Activated CD8-positive, alpha-beta memory T cell treated with anti-CD3 and anti-CD28 coated beads, Interleukin-2, amount 50 U/mL, for 24 hours (primary cell): ENCODE results near the gene NRIP3.
A peak's percentile ranks its signal among the peaks of the same experiment; 100 is the strongest.
"Not testable (repeated sequence)": the region's sequence is repeated elsewhere in the genome, so short reads cannot be mapped to it uniquely, and the experiment has no call there.

ENCODE experiments used
- DNase-seq: peaks from one replicate; pipeline ENCODE4 v3.0.0-alpha.2; 2020; ENCODE audit errors: extremely low read depth

NRIP3 gene

GRCh38 chr11:9016916-9017642 is 13.3 kb upstream of the NRIP3 start:
- DNase-seq = no peak

DNA sequence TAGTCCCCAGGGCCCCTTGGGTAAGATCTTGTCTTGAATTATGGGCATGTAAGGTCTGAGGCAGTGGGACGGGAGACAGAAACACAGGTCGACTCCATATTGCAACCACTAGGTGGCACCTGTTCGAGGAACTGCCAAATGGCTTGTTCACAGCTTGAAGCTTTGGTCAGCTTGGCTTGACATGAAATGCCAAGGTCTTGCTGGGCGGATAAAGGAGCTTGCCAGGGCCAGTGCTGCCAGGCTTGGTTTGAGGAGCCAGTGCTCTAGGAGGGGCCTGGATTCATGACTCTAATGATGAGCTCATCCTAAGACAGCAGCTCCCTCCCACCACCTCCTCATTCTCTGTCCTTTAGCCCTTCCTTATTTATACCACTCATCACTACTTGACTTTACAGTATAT is 11.9 kb upstream of the NRIP3 start:
- DNase-seq = peak; percentile 26

DNA sequence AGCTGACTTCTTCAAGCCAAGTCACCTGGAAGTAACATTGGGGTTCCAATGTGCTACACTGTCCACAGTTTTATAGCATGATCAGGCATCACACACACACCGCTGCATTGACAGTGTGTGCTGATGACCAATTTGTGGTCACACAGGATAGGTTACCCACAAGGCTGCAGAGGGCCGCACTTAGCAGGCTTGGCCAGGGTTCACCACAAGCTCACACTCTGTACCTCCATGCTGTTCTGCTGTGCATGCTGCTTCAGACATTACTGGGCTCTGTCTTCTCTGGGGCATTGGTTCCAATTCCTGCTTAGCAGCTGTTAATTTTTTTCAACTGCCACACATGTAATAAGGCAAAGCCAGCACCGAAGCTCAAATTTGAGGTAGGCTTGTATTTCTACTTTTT is 11.0 kb upstream of the NRIP3 start:
- no peak for DNase-seq

DNA sequence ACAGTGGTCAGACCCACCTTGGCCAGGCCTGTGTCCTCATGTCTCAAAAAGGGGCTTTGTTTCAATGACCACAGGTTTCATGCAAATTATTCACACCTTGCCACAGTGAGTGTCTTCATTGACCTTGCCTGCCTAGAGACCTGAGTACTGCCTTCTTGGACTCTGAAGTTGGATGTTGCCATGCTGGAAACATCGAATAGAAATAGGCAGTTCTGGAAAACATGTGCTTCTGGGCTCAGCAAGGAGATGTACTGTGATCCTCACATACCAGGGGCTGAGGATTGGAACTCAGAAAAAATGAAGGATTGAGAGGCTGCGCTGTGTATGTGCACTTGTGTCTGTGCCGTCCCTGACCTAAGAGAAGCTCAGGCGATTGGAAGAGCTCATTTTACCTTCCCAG is 9.6 kb upstream of the NRIP3 start:
- no peak for DNase-seq

DNA sequence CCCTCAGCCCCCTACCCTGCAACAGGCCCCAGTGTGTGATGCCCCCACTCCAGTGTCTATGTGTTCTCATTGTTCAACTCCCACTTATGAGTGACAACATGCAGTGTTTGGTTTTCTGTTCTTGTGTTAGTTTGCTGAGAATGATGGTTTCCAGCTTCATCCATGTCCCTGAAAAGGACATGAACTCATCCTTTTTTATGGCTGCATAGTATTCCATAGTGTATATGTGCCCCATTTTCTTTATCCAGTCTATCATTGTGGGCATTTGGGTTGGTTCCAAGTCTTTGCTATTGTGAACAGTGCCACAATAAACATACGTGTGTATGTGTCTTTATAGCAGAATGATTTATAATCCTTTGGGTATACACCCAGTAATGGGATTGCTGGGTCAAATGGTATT is 5.7 kb upstream of the NRIP3 start:
- DNase-seq = not testable (repeated sequence)

DNA sequence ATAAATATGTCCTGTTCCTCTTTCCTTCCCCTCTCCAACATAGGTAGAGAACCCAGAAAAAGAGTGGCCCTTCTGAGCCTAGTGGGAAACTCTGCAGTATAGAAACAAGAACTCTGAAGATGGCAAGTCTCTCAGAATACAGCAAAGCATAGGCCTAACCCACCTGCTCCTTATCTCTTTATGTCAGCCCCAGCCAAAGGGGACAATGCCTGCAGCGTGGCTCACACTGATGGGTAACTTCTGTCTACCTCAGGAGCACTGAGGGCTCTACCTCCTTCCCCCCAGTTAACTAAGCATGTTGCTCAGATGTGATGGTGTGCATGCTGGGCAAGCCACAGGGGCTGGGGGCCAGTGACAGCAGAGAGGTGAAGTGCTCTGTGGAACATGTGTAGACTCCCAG is 4.9 kb upstream of the NRIP3 start:
- no peak for DNase-seq

DNA sequence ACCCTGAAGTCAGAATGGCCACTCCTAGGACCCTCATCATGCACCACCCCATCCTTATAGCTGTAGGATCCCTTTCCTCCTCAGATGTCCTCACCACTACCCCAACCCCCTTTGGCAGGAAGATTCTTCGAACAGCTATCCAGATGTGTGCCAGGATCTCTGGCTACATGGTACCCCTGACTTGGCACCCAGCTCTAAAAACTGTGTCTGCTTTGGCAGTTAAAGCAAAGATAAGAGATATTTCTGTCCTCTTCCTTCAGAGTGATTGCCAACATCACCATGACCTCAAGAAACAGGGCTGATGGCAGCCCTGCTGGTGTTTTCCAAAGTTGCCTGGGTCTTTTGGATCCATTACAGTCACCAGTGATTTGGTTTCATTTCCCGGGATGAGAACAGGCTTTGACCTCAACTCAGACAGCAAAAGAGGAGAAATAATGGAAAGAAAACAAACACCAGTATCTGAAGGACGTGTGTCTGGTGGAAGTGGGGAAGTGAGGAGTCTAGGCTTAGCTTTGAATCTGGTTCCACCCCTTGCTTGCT is 4.3 kb upstream of the NRIP3 start:
- DNase-seq = no peak

GRCh38 chr11:9005087-9005486 is 1.3 kb upstream of the NRIP3 start:
- DNase-seq = no peak

DNA sequence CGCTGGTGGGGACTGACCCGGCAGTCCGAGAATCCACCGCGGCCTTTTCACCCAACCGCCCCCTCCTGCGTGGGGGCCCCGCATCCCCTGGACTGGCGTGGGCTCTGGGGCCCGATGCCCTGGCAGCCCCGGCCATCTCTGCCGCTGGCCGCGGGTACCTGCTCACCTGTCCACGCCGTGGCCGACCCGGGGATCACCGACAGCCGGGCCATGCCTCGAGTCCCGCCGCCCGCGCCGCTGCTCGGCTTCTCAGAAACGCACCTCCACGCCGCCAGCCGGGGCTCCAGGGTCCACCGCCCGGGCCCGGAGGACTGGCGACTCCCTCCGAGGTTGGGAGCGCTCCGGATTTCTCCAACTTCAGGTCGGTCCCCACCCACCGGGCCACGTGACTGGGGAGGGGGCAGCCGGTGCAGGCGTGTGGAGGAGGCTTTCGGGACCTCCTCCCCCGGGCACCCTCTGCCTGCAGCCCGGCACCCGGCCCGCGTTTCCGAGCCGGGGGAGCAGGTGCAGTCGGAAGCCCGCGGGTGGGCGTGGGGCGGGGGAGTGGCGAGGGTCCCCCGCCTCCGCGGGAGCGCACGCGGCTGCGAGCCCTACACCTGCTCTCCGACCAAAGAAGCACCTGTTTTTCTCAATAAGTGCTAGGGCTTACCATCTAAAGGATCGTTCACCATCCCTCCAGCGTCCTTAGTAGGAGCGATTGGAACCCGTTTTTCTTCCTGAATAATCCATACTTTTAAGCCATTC is 554 bp upstream of the NRIP3 start:
- no peak for DNase-seq

GRCh38 chr11:9002920-9003572 is 755 bp downstream of the NRIP3 start:
- DNase-seq = no peak

DNA sequence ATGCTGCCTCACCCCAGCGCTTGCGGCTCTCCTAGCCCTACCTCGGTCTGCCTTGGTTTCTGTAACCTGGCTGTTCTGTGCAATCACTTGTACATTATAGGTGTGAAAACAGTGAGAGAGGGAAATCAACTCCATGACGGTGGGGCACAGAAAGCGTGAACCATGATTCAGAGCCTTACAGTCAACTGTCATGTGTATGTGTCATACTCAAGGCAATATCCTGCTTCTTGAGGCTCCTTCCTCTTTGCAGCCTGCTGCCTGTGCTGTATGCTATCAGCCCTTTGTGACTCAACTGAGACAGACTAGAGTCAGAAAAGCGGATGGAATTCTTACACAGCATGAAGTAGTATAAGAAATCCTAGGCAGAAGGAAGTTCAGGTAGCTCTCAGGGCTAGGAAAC is 2.1 kb downstream of the NRIP3 start:
- DNase-seq = peak; percentile 29

DNA sequence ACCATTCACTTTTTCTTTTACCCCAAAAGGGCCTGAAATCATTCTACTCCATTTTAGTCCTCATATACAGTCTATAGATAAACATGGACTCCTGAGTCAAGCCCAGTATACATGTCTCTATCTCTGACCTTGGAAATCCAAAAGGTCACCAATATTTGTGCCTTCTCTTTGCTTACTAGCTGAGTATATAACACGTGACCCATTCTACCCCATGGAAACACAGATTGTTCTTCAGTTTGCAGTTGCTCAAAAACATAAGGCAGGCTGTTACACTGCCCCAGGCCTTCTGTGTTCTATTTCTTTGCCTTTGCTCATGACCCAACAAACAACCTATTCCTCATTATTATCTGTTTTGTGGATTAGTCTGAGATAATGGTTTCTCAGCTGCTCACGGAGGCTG is 5.8 kb downstream of the NRIP3 start:
- DNase-seq = no peak

DNA sequence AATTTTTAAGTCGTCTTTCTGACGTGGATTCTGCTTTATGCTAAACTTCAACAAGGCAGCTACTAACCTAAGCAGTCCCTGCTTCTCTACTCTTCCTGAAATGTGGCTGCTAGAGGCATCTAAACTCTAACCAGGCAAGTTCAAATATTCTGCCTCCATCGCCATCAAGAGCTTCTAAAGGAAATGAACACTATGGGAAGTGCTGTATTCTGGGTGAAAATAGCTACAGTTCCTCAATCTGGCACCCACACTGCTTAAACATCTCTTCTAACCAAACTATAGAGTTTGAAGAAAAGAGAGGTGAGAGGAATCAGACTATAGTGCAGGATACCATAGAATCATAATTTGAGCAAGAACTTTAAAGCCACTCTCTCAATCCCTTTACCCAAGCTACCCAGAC is 6.3 kb downstream of the NRIP3 start:
- DNase-seq = no peak

DNA sequence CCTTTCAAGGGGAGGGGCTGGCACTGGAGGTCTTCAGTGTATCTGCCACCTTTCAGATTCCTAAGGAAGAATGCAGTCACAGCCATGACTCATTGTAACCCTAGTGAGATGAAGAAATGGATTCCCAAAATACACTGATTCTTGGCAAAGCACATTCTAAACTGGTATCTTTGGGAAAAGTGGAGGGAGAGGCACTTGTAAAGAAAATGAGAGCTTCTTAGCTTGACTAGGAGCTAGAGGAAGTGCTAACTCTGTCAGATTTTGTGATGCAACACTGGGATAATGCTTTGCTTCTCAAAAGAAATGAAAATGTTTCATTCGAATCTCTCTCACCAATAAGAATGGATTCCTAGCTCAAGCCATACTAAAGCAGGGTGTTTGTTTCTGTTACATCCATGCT is 14.3 kb downstream of the NRIP3 start:
- no peak for DNase-seq

DNA sequence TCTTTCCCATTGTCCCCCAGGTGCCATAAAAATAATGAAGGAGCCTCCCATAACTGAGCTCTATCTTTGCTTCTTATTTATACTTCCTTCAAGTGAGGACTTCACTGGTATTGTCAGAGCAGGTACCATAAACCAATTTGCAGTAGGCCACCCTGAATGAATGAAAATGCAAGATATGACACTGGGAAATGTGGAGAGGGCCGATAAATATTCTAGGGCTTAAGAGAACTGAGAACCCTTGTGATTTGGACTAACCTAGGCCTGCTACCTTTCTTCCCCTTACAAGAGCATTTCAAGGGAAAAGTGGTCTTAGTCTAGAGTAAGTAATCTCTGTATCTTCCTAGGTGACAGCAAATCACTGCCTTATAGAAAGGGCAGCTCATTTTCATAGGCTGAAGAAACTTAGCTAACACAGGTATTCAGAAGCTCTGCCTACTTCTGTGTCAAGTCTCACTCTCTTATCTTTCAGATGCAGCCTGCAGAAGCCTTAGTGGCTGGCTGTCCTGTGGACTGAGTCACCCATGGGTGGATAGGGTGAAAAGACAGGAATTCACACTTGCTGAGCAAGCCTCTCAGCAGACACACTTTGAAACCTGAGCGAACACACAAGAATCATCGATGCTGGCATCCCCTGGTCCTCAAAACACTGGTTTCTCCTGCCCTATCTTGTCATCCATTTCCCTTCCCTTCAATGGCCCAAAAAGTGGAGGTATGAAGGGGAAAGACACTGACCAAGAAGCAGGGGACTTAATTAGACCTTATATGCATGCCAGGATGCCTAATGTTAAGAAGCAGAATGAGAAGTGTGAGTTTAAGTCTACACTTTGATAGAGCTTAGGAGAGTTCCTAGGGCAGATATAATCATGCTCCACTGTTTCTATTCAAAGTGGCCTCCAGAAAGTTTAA is 15.2 kb downstream of the NRIP3 start:
- DNase-seq = no peak

DNA sequence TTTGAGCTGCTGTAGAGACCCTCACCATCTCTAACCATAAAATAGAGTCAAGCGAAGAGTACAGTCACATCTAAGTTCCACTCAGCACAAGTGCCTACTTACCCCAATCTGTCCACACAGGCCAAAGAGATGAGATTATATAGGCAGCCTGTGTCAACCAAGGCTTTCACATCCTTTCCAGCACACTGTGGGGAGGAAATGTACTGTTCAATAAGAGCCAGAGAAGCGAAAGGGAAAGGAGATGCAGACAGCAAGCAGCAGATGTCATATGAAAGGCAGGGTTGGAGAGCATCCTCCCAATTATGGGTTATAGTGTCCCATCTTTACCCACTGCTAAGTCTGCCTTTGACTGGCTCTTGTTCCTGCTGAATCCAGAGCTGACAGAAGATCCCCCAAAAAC is 16.4 kb downstream of the NRIP3 start:
- DNase-seq = no peak

- not testable (repeated sequence) for DNase-seq
Observed at GRCh38 chr11:8986772-8987171, 17.0 kb downstream of the NRIP3 start.

DNA sequence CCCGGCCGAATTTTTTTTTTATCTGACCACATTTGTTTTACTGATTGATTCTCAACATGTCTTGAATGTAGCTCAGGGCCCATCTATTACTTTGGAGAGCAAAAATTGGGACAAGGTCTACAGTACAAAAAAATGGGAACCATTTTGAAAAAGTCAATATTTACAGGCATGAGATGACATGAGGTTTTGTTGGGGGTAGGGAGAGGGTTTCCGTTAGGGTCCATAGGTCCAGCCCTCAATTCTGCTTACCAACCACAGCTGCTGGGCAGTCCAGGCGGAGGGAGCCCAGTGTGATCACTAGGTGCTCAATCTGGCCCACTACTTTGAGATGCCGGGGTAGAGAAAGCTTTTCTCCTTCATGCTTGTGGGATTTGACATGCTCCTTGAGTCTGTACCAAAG is 18.3 kb downstream of the NRIP3 start:
- DNase-seq = no peak

DNA sequence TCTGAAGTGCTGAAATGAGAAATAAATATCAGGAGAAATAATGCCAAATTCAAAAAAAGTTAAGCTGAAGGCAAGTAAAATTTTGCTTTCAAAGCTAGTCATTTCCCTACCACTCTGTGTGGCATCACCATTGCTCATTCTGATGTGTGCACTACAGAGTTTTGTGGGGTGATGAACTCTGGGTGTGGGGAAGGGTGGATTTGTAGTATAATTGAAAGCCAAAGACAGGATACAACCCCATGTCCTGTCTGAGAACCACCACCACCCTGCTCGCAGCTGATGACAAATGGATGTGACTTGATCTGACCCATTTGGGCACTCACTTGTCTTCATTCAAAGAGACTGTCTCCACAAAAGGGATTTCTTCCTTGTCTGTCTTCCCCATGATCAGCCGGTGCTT is 20.2 kb downstream of the NRIP3 start:
- no peak for DNase-seq

DNA sequence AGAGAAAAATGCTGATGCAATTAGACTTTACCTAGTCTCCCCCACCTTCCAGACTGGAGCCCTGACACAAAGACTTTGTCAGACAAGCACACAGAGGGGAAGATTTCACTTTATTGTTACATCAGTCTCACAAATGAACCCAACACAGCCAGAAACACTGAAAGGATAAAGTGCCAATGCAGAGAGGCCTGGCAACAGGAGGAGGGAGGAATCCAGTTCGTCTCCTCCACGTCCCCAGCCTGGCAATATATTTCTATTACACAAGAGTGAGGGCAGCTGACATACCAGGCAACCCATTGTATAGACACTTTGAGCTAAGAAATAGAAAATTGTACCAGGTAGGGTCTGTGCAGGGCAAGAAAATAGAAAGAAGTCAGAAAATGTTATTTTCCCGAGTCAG is 23.3 kb downstream of the NRIP3 start:
- DNase-seq = no peak

DNA sequence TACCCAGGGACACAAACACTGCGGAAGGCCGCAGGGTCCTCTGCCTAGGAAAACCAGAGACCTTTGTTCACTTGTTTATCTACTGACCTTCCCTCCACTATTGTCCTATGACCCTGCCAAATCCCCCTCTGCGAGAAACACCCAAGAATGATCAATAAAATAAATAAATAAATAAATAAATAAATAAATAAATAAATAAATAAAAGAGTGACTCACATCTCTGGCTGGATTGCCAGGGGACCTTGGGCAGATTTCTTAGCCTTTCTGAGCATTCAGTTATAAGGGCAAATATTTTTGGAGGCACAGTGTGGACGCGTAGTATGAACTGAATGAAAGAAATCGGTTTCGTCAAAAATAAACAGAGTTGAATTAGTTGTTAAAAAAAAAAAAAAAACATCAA is 24.4 kb downstream of the NRIP3 start:
- DNase-seq = not testable (repeated sequence)

- DNase-seq = no peak
Observed at GRCh38 chr11:8973121-8973520, 30.7 kb downstream of the NRIP3 start.
